ENCODE data around the gene IMMT. TPM values are rescaled to one million over a fixed set of nuclear protein-coding genes. Genes with fewer than 3 reads are reported as not detected.

Gene IMMT
- total and polyA plus RNA-seq, 2 donors (not counting 3 experiments of a cell fraction or from before 2014, with no cell fraction given), result 35.6 to 112 TPM

- H4K20me1 ChIP-seq (replicated peaks; ENCODE audit: control insufficient read depth, extremely low read depth, insufficient read depth, low read length), result no peaks in the 10 kb centered on the region
- no peak overlapping the region for H3K9ac ChIP-seq (replicated peaks; ENCODE audit: extremely low read depth, insufficient read depth, low read length)
- H3K79me2 ChIP-seq (ENCODE audit: control insufficient read depth, insufficient read depth, low read length), result no peaks in the 10 kb centered on the region
- no peaks in the 10 kb centered on the region for H3K9me3 ChIP-seq (replicated peaks; ENCODE audit: control insufficient read depth, insufficient read depth, low read length)
- peaks cover 4 to 10% of the 10 kb centered on the region in 2 experiments for H3K27me3 ChIP-seq (ENCODE audit: control insufficient read depth in 2 of 2, insufficient read depth in 2 of 2, low read length in 2 of 2)
- H2AFZ ChIP-seq (ENCODE audit: low read depth, low read length), result no peak overlapping the region
- intact Hi-C loops (cut with micrococcal nuclease), result no loop called here
- dilution Hi-C loops (cut with MboI; ENCODE audit: extremely low pct_ligation_motif_present, low sequenced_read_pairs), result no loop called here
- no peaks in the 10 kb centered on the region for H3K4me1 ChIP-seq (ENCODE audit: control insufficient read depth, extremely low read depth, insufficient read depth, low read length)
- no peak overlapping the region for H3K4me2 ChIP-seq (ENCODE audit: insufficient read depth, low read length)
- H3K36me3 ChIP-seq (ENCODE audit: control insufficient read depth in 2 of 2, extremely low read depth in 1 of 2, insufficient read depth in 2 of 2, low read length in 2 of 2), result no peaks in the 10 kb centered on the region
- H3K9me1 ChIP-seq (replicated peaks; ENCODE audit: control insufficient read depth, extremely low read depth, insufficient read depth, low read length), result no peaks in the 10 kb centered on the region
- BruUV-seq (replicated peaks), result no TSS peak
- CTCF ChIA-PET, result interaction anchor here (1.6 kb wide), 1 partner anchor 22 kb away, joined by 6 read pairs; no protein-coding TSS in a partner anchor
- FAIRE-seq (no peak), DNase-seq (ENCODE audit: low read depth, low spot score) (no peak)
- H3K27ac ChIP-seq (ENCODE audit: insufficient read depth, low read depth, low read length), result no peak overlapping the region
- TF ChIP-seq JUN (IDR thresholded peaks at IDR 0.05; ENCODE audit: borderline replicate concordance, insufficient read depth, insufficient read length, low read depth) (no peak), POLR2AphosphoS5 (IDR thresholded peaks at IDR 0.05; ENCODE audit: insufficient read depth, low read depth, low read length) (no peak), EZH2 (IDR thresholded peaks at IDR 0.05; ENCODE audit: borderline replicate concordance, low read depth, low read length, severe bottlenecking) (no peak), MAX (IDR thresholded peaks at IDR 0.05; ENCODE audit: insufficient read depth, insufficient read length) (no peak), FOS (IDR thresholded peaks at IDR 0.05; ENCODE audit: borderline replicate concordance, insufficient read depth, low read length) (no peak), CTCF (IDR thresholded peaks at IDR 0.05; ENCODE audit: extremely low read depth in 1 of 2, insufficient read depth in 1 of 2, low read depth in 1 of 2, low read length in 2 of 2) (no peak), GATA2 (IDR thresholded peaks at IDR 0.05; ENCODE audit: insufficient read depth, insufficient read length, low read depth, low read length) (no peak), POLR2A (IDR thresholded peaks at IDR 0.05; ENCODE audit: low read depth, low read length) (no peak), MYC (IDR thresholded peaks at IDR 0.05; ENCODE audit: low read depth, low read length) (no peak)
- POLR2A ChIA-PET, result no interaction called here
- no peak overlapping the region for H3K4me3 ChIP-seq (replicated peaks in 1 of 3; ENCODE audit: insufficient read depth in 1 of 3, low read depth in 1 of 3, low read length in 3 of 3)
These were observed 48.0 kb upstream of the IMMT start for GRCh38 chr2:86243272-86243671.

All from endothelial cell of umbilical vein (primary cell).